ENCODE measurements around the gene HUWE1. TPM values are rescaled to one million over a fixed set of nuclear protein-coding genes. Genes with fewer than 3 reads are reported as not detected.

HUWE1 gene
- total RNA-seq, 2 experiments from 2014 or later: 416 to 427 TPM

- CTCF ChIA-PET: no interaction called here
- POLR2A ChIA-PET: no interaction called here
Measured at GRCh38 chrX:53639257-53639656, 47.3 kb downstream of the HUWE1 start.

- ChIA-PET POLR2A (no interaction called here), CTCF (no interaction called here)
Measured at GRCh38 chrX:53637479-53637878, 49.0 kb downstream of the HUWE1 start.

GRCh38 chrX:53631156-53631555 is 55.4 kb downstream of the HUWE1 start:
- ChIA-PET CTCF (no interaction called here), POLR2A (no interaction called here)

- ChIA-PET POLR2A (no interaction called here), CTCF (no interaction called here)
Measured at GRCh38 chrX:53630261-53630660, 56.3 kb downstream of the HUWE1 start.

- ChIA-PET CTCF (no interaction called here), POLR2A (no interaction called here)
Measured at GRCh38 chrX:53622431-53622830, 64.1 kb downstream of the HUWE1 start.

- ChIA-PET CTCF (no interaction called here), POLR2A (no interaction called here)
Measured at GRCh38 chrX:53621418-53621986, 65.0 kb downstream of the HUWE1 start.

GRCh38 chrX:53616946-53617345 is 69.6 kb downstream of the HUWE1 start:
- ChIA-PET CTCF (no interaction called here), POLR2A (no interaction called here)

- CTCF ChIA-PET: no interaction called here
- POLR2A ChIA-PET: no interaction called here
Measured at GRCh38 chrX:53606456-53606855, 80.1 kb downstream of the HUWE1 start.

- POLR2A ChIA-PET: no interaction called here
- CTCF ChIA-PET: no interaction called here
Measured at GRCh38 chrX:53605004-53605403, 81.5 kb downstream of the HUWE1 start.

- POLR2A ChIA-PET: no interaction called here
- CTCF ChIA-PET: no interaction called here
Measured at GRCh38 chrX:53599781-53600396, 86.6 kb downstream of the HUWE1 start.

- CTCF ChIA-PET: no interaction called here
- POLR2A ChIA-PET: no interaction called here
Measured at GRCh38 chrX:53598169-53598568, 88.3 kb downstream of the HUWE1 start.

- ChIA-PET CTCF (no interaction called here), POLR2A (no interaction called here)
Measured at GRCh38 chrX:53595266-53595810, 91.2 kb downstream of the HUWE1 start.

GRCh38 chrX:53594354-53594753 is 92.2 kb downstream of the HUWE1 start:
- CTCF ChIA-PET: no interaction called here
- POLR2A ChIA-PET: no interaction called here

GRCh38 chrX:53587795-53588420 is 98.6 kb downstream of the HUWE1 start:
- ChIA-PET POLR2A (no interaction called here), CTCF (no interaction called here)

- CTCF ChIA-PET: no interaction called here
- POLR2A ChIA-PET: no interaction called here
Measured at GRCh38 chrX:53584891-53585290, 101.6 kb downstream of the HUWE1 start.

GRCh38 chrX:53583571-53583970 is 102.9 kb downstream of the HUWE1 start:
- POLR2A ChIA-PET: interaction anchor here (0.7 kb wide), 1 partner anchor 12 kb away, joined by 3 read pairs; no protein-coding TSS in a partner anchor

GRCh38 chrX:53580742-53581504 is 105.6 kb downstream of the HUWE1 start:
- ChIA-PET POLR2A (no interaction called here), CTCF (no interaction called here)

More at GRCh38 chrX:53583571-53583970, 102.9 kb downstream of the HUWE1 start:
- CTCF ChIA-PET: no interaction called here

- POLR2A ChIA-PET: no interaction called here
- CTCF ChIA-PET: no interaction called here
Measured at GRCh38 chrX:53571494-53571893, 115.0 kb downstream of the HUWE1 start.

- POLR2A ChIA-PET: no interaction called here
- CTCF ChIA-PET: no interaction called here
Measured at GRCh38 chrX:53563324-53563723, 123.2 kb downstream of the HUWE1 start.

- ChIA-PET CTCF (no interaction called here), POLR2A (no interaction called here)
Measured at GRCh38 chrX:53561912-53562311, 124.6 kb downstream of the HUWE1 start.

- CTCF ChIA-PET: no interaction called here
- POLR2A ChIA-PET: no interaction called here
Measured at GRCh38 chrX:53558646-53559045, 127.9 kb downstream of the HUWE1 start.

Measured in activated CD8-positive, alpha-beta memory T cell treated with anti-CD3 and anti-CD28 coated beads for 36 hours (primary cell).